Activated T-cell treated with anti-CD3 and anti-CD28 coated beads, Interleukin-2, amount 50 U/mL, for 24 hours (primary cell): ENCODE data around the gene APPL1.

Experiments
- DNase-seq: peaks from one replicate; pipeline ENCODE4 v3.0.0-alpha.2; 2020
- H3K27ac Mint-ChIP-seq: 2 replicates; pipeline ENCODE4 v1.8.0; 2020; ENCODE audit warnings: mild to moderate bottlenecking, mixed read lengths
- H3K27me3 Mint-ChIP-seq: 2 replicates; pipeline ENCODE4 v1.8.0; 2020; ENCODE audit warnings: mixed read lengths
- H3K36me3 Mint-ChIP-seq: 2 replicates; pipeline ENCODE4 v1.8.0; 2020; ENCODE audit warnings: low read depth, mixed read lengths
- H3K4me1 Mint-ChIP-seq: 2 replicates; pipeline ENCODE4 v1.8.0; 2020; ENCODE audit warnings: low read depth, mixed read lengths
- H3K4me3 Mint-ChIP-seq: 2 replicates; pipeline ENCODE4 v1.8.0; 2020; ENCODE audit warnings: mild to moderate bottlenecking, moderate library complexity, mixed read lengths
- H3K9me3 Mint-ChIP-seq: 2 replicates; pipeline ENCODE4 v1.8.0; 2020; ENCODE audit warnings: mixed read lengths

The APPL1 gene, protein sequence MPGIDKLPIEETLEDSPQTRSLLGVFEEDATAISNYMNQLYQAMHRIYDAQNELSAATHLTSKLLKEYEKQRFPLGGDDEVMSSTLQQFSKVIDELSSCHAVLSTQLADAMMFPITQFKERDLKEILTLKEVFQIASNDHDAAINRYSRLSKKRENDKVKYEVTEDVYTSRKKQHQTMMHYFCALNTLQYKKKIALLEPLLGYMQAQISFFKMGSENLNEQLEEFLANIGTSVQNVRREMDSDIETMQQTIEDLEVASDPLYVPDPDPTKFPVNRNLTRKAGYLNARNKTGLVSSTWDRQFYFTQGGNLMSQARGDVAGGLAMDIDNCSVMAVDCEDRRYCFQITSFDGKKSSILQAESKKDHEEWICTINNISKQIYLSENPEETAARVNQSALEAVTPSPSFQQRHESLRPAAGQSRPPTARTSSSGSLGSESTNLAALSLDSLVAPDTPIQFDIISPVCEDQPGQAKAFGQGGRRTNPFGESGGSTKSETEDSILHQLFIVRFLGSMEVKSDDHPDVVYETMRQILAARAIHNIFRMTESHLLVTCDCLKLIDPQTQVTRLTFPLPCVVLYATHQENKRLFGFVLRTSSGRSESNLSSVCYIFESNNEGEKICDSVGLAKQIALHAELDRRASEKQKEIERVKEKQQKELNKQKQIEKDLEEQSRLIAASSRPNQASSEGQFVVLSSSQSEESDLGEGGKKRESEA

GRCh38 chr3:57227204-57227929, at the start of gene APPL1:
Gene APPL1, plus strand, starts transcription at chr3:57227729. Its CDS starts 155 bp downstream, at chr3:57227884.
- Mint-ChIP-seq H3K4me1 (peaks cover 37% of the 10 kb centered on the region), H3K27ac (peak within 1 kb of the TSS; percentile 81), H3K4me3 (peak within 1 kb of the TSS; percentile 88), H3K36me3 (peaks cover 8% of the 10 kb centered on the region), H3K27me3 (no peaks in the 10 kb centered on the region), H3K9me3 (no peaks in the 10 kb centered on the region)
- DNase-seq, result peak; percentile 95

DNA sequence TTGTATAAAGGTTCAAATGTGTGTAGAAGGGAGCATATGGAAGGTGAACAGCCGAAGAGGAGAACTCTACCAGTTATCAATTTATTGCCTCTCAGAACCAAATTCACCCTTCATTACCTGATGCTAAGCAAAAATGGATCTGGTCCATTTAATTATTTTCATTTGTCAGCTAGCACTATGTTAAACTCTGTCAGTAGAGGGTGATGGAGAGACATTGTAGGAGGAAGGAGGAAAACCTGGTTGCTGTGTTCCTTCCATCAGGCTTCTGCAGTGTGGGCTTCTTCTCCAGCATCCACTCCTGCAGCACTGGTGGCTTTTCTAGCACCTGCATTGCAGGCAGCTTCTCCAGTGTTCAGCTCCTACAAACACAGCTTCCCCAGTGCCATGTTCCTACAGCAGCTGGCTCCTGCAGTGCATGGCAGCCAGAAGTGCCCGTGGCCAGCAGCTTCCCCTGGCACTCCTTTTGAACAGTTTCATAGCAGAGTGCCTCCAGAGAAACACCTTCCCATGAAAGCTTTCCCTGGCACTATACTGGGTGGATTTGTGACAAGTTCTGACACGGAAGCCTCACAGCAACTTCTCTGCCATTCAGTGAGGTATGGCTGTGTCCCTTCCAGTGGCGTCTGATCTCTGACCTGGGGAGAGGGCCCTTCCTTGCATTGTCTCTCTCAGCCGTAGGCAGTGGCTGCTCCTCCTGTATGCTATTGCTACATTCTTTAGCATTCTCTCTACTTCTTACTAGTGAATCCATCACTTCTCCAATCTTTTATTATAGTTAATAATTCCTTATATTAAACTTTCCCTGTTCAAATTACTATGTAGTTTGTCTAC, 47.7 kb upstream of the APPL1 start:
- Mint-ChIP-seq H3K9me3 (no peaks in the 10 kb centered on the region), H3K27me3 (peaks cover 11% of the 10 kb centered on the region), H3K4me3 (no peak overlapping the region), H3K27ac (no peak overlapping the region), H3K4me1 (no peaks in the 10 kb centered on the region), H3K36me3 (no peaks in the 10 kb centered on the region)
- DNase-seq, result no peak

GRCh38 chr3:57184526-57184925, 43.0 kb upstream of the APPL1 start:
- Mint-ChIP-seq H3K27ac (no peak overlapping the region), H3K4me1 (no peaks in the 10 kb centered on the region), H3K36me3 (no peaks in the 10 kb centered on the region), H3K27me3 (peaks cover 4% of the 10 kb centered on the region), H3K4me3 (no peak overlapping the region), H3K9me3 (no peaks in the 10 kb centered on the region)
- no peak for DNase-seq

- no peaks in the 10 kb centered on the region for H3K9me3 Mint-ChIP-seq
- H3K27me3 Mint-ChIP-seq, result peaks cover 28% of the 10 kb centered on the region
- no peaks in the 10 kb centered on the region for H3K4me1 Mint-ChIP-seq
- no peak overlapping the region for H3K27ac Mint-ChIP-seq
- DNase-seq, result no peak
- H3K4me3 Mint-ChIP-seq, result no peak overlapping the region
- H3K36me3 Mint-ChIP-seq, result no peaks in the 10 kb centered on the region
Observed at GRCh38 chr3:57192028-57192427, 35.5 kb upstream of the APPL1 start.

GRCh38 chr3:57194641-57195040, 32.9 kb upstream of the APPL1 start:
- no peak for DNase-seq
- Mint-ChIP-seq H3K9me3 (no peaks in the 10 kb centered on the region), H3K27me3 (peaks cover 35% of the 10 kb centered on the region), H3K27ac (no peak overlapping the region), H3K4me3 (no peak overlapping the region), H3K36me3 (no peaks in the 10 kb centered on the region), H3K4me1 (no peaks in the 10 kb centered on the region)

DNA sequence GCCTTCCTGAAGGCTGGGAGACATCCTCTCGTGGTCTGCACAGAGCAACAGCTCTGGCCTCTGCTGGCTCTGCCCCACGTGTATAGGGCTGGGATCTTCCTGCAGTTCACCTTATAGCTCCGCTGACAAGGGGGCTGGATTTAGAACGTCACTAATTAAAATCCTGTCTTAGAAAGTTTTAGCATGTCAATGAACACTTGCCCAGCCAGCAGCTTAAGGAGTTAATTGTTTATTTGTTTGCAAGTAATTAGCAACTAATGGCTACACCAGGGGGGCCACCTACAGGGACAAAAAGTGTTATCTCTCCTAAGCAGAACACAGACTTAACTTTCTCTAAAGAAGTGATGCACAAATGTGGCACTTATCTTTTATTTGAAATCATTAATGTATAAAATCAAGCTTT, 27.6 kb upstream of the APPL1 start, which contains the start of gene HESX1:
Gene HESX1, minus strand, starts transcription at position 84 of the 403 bp plus-strand sequence. Its CDS starts 60 bp downstream, at position 24.
- no peak for DNase-seq
- no peak within 1 kb of the TSS for H3K4me3 Mint-ChIP-seq
- H3K27ac Mint-ChIP-seq, result no peak within 1 kb of the TSS
- H3K4me1 Mint-ChIP-seq, result no peaks in the 10 kb centered on the region
- H3K9me3 Mint-ChIP-seq, result no peaks in the 10 kb centered on the region
- no peaks in the 10 kb centered on the region for H3K36me3 Mint-ChIP-seq
- H3K27me3 Mint-ChIP-seq, result peaks cover 21% of the 10 kb centered on the region

- no peaks in the 10 kb centered on the region for H3K36me3 Mint-ChIP-seq
- no peaks in the 10 kb centered on the region for H3K9me3 Mint-ChIP-seq
- H3K4me1 Mint-ChIP-seq, result no peaks in the 10 kb centered on the region
- no peak overlapping the region for H3K27ac Mint-ChIP-seq
- H3K4me3 Mint-ChIP-seq, result no peak overlapping the region
- no peak for DNase-seq
- no peaks in the 10 kb centered on the region for H3K27me3 Mint-ChIP-seq
Observed at GRCh38 chr3:57206423-57206822, 21.1 kb upstream of the APPL1 start.

DNA sequence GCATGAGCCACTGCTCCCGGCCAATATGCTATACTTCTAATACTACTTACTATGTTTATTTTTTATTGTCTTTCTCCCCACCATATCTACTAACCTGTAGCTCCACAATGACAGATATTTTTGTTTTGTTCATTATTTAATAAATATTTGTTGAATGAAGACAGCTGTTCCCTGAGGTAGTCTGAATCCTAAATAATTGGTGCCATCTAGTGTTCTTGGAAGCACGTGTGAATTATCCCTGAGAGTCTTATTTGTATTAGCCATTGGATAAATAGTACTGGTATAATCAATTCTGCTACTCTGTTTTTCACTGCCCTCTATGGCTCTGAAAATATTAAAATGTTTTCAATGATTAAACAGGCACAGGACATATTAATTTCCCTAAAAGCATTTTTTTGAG, 5.6 kb upstream of the APPL1 start:
- Mint-ChIP-seq H3K27me3 (no peaks in the 10 kb centered on the region), H3K4me3 (no peak overlapping the region), H3K4me1 (peaks cover 4% of the 10 kb centered on the region), H3K9me3 (no peaks in the 10 kb centered on the region), H3K36me3 (no peaks in the 10 kb centered on the region), H3K27ac (no peak overlapping the region)
- no peak for DNase-seq

DNA sequence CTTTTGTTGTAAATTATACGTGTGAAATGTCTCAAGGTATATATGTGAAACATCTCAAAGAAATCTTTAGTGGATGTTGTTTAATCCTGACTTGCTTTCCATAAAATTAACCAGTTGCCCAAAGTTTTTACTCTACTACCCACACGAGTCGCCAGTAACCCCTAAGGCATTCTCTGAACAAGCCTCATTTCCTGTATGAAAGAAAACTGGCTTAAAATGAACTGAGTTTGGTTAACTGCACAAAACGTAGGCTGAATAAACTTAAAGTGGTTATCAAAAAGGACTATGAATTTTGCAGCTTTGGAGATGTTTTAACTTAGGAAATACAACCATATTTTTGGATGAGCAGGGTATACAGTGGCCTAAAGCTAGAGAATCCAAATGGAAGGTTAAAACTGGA, 2.7 kb upstream of the APPL1 start:
- Mint-ChIP-seq H3K9me3 (no peaks in the 10 kb centered on the region), H3K27me3 (no peaks in the 10 kb centered on the region), H3K36me3 (peaks cover 5% of the 10 kb centered on the region), H3K4me1 (peaks cover 23% of the 10 kb centered on the region), H3K27ac (no peak overlapping the region), H3K4me3 (no peak overlapping the region)
- DNase-seq, result no peak

GRCh38 chr3:57226176-57226575, 1.4 kb upstream of the APPL1 start:
- H3K27ac Mint-ChIP-seq, result no peak overlapping the region
- H3K36me3 Mint-ChIP-seq, result peaks cover 5% of the 10 kb centered on the region

DNA sequence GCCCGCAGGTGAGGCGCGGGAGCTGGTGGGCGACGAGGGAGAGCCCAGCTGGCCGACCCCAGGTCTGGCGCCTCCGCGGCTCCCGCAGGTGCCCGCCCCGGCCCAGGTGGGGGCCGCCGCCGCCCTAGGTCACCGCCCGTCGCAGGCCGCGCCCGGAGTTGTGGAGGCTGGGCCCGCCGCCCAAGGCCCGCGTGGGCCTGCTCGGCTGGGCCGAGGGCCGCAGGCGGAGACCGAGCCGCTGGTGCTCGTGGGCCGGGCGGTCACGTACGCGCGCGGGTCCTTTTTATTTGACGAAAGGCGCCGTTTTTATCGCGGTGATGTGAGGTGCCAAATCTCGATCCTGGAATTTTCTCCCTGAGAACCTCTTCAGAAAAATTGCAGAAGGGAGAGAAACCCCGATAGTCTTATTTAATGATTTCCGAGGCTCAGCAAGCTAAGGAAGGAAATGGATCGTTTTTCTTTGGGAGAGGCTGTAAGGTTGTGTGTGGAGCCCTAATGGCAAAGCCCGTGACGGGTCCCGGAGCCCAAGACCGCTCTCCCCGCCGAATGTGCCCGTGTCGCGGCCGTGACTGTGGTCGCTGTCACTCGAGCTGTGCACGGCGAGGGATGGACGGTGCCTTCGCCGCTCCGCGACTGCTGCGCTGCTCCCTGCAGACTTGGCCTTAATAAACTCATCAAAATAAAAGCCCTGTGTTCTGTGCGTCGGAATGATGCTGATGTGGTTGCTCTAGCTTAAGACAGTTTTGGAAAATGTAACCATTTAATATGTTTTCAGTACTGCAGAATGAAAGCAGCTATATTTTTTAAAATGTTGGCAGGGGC, 612 bp downstream of the APPL1 start:
- DNase-seq, result peak; percentile 64
- H3K4me3 Mint-ChIP-seq, result peak overlapping the region; percentile 88

More at GRCh38 chr3:57226176-57226575, 1.4 kb upstream of the APPL1 start:
- Mint-ChIP-seq H3K27me3 (no peaks in the 10 kb centered on the region), H3K9me3 (no peaks in the 10 kb centered on the region), H3K4me1 (peaks cover 29% of the 10 kb centered on the region), H3K4me3 (no peak overlapping the region)
- no peak for DNase-seq

GRCh38 chr3:57230006-57230405, 2.5 kb downstream of the APPL1 start:
- H3K4me3 Mint-ChIP-seq, result no peak overlapping the region

More for the DNA sequence above, 612 bp downstream of the APPL1 start:
- no peaks in the 10 kb centered on the region for H3K9me3 Mint-ChIP-seq
- H3K27ac Mint-ChIP-seq, result peak overlapping the region; percentile 81
- peaks cover 40% of the 10 kb centered on the region for H3K4me1 Mint-ChIP-seq
- H3K36me3 Mint-ChIP-seq, result peaks cover 9% of the 10 kb centered on the region
- no peaks in the 10 kb centered on the region for H3K27me3 Mint-ChIP-seq

GRCh38 chr3:57233799-57234198, 6.3 kb downstream of the APPL1 start:
- Mint-ChIP-seq H3K27me3 (no peaks in the 10 kb centered on the region), H3K27ac (no peak overlapping the region), H3K4me1 (peaks cover 37% of the 10 kb centered on the region), H3K9me3 (peaks cover 1% of the 10 kb centered on the region), H3K4me3 (no peak overlapping the region), H3K36me3 (peaks cover 32% of the 10 kb centered on the region)
- DNase-seq, result no peak

More at GRCh38 chr3:57230006-57230405, 2.5 kb downstream of the APPL1 start:
- Mint-ChIP-seq H3K27ac (no peak overlapping the region), H3K36me3 (peaks cover 12% of the 10 kb centered on the region), H3K27me3 (no peaks in the 10 kb centered on the region), H3K4me1 (peaks cover 45% of the 10 kb centered on the region), H3K9me3 (no peaks in the 10 kb centered on the region)
- no peak for DNase-seq
